ENCODE results near the gene ALKBH6. TPM values are rescaled to one million over a fixed set of nuclear protein-coding genes. Genes with fewer than 3 reads are reported as not detected.

The ALKBH6 gene
- total RNA-seq, 2 experiments from 2014 or later, result 38.2 to 43.0 TPM

DNA sequence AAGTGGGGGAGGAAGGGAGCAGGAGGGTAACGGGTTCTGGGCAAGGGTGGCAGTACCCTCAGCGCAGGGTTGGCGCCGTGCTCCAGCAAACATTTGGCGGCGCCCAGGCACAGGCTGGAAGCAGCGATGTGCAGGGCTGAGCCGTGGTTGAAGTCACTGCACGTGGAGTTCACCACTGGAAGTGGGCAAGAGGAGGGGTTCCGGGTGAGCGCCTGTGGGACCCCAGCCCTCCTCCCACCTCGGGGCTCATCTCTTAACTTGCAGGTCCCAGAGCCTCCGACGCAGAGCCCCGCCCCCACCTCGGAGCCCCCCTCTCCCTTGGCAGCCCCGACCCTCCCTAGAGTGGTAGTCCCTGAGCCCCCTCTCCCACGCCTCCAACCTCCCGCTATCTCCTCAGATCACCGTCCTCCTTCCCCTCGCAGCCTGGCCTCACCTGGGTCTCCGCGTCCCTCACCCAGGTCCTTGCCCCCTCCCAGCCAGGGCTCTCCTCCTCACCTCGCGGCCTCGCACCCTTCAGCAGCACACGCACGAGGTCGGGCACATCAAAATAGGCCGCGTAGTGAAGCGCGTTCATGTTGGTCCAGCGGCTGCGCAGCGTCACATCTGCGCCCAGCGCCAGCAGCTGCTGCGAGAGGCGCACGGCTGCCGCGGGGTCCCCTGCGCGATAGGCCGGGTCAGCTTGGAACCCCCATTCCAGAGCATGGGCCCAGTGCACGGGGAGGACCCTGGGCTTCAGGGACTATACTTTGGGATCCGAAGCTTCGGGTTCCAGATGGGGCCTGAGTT lies 12.3 kb upstream of the ALKBH6 start:
- H3K36me3 Mint-ChIP-seq (ENCODE audit: low read depth), result peaks cover 11% of the 10 kb centered on the region
- POLR2A ChIA-PET, result interaction anchor here (0.6 kb wide), 1 partner anchor 11 kb away, joined by 3 read pairs; no protein-coding TSS in a partner anchor
- no peaks in the 10 kb centered on the region for H3K4me1 Mint-ChIP-seq
- no peak overlapping the region for H3K4me3 Mint-ChIP-seq
- CTCF ChIA-PET, result no interaction called here
- H3K9me3 Mint-ChIP-seq, result no peaks in the 10 kb centered on the region
- no peak for DNase-seq
- H3K27me3 Mint-ChIP-seq, result no peaks in the 10 kb centered on the region
- H3K27ac Mint-ChIP-seq, result no peak overlapping the region

DNA sequence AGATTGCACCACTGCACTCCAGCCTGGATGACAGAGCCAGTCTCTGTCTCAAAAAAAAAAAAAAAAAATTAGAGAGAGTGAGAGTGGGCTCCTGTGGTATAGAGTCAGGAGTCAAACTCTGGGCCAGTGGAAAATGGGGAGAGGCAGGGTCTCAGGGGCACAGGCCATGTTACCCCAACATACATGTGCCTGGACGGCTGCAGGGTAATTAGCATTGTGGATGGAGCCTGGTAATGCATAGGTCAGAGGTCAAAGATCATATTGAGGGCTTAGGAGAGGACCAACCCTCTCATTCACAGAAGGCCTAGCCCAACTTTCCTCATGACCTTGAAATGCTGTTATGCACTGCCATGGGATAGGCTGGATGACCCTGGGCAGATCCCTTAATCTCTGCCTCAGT lies 11.5 kb upstream of the ALKBH6 start:
- Mint-ChIP-seq H3K27me3 (no peaks in the 10 kb centered on the region), H3K27ac (no peak overlapping the region), H3K36me3 (ENCODE audit: low read depth) (peaks cover 10% of the 10 kb centered on the region), H3K9me3 (no peaks in the 10 kb centered on the region), H3K4me1 (no peaks in the 10 kb centered on the region), H3K4me3 (no peak overlapping the region)
- POLR2A ChIA-PET, result no interaction called here
- DNase-seq, result no peak
- CTCF ChIA-PET, result interaction anchor here (0.6 kb wide), 1 partner anchor 37 kb away, joined by 6 read pairs; no protein-coding TSS in a partner anchor

DNA sequence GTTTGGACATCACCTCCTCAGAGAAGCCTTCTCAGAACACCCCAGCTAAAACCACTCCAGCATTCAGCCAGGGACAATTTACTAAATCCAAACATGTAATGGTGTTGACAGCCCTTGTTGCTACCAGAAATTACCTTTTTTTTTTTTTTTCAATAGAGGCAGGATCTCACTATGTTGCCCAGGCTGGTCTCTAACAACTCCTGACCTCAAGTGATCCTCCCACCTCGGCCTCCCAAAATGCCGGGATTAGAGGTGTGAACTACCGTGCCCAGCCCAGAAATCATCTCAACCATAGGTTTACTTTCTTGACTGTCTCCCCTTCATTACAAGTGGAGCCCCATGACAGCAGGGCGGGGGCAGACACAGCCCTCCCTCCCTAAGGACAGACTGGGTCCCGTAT lies 9.4 kb upstream of the ALKBH6 start:
- POLR2A ChIA-PET, result no interaction called here

DNA sequence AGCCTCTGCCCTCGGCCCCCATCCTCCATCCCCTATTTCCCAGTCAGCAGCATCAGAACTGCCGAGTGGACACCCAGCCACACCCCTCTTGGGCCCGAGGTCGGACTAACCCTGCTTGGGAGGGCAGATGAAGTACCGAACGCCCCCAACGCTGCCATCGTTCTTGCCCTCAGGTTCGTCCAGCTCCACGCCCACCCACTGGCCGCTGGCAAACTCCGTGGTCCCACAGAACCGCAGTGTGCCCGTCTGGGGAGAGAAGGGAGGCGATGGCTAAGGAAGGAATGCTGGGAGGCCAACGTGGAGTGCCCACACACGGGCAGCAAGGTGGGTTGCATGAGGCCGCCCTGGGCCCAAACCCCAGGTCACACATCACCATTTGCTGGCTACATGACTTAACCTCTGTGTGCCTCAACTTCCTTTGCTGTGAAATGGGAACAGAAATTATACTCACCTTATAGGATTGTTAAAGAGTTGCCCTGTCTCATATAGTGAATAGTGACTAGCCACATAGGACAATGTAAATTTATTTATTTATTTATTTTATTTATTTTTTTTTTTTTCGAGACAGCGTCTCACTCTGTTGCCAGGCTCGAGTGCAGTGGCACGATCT lies 5.2 kb upstream of the ALKBH6 start:
- Mint-ChIP-seq H3K9me3 (no peaks in the 10 kb centered on the region), H3K36me3 (ENCODE audit: low read depth) (peaks cover 4% of the 10 kb centered on the region), H3K4me3 (no peak overlapping the region), H3K27me3 (no peaks in the 10 kb centered on the region), H3K4me1 (peaks cover 20% of the 10 kb centered on the region), H3K27ac (no peak overlapping the region)
- CTCF ChIA-PET, result interaction anchor here (0.6 kb wide), 1 partner anchor 9 kb away, joined by 3 read pairs; no protein-coding TSS in a partner anchor
- POLR2A ChIA-PET, result no interaction called here
- no peak for DNase-seq

More for the DNA sequence above, 9.4 kb upstream of the ALKBH6 start:
- no peak for DNase-seq
- Mint-ChIP-seq H3K27ac (no peak overlapping the region), H3K4me3 (no peak overlapping the region), H3K27me3 (no peaks in the 10 kb centered on the region), H3K36me3 (ENCODE audit: low read depth) (peaks cover 7% of the 10 kb centered on the region), H3K9me3 (no peaks in the 10 kb centered on the region), H3K4me1 (no peaks in the 10 kb centered on the region)
- CTCF ChIA-PET, result no interaction called here

DNA sequence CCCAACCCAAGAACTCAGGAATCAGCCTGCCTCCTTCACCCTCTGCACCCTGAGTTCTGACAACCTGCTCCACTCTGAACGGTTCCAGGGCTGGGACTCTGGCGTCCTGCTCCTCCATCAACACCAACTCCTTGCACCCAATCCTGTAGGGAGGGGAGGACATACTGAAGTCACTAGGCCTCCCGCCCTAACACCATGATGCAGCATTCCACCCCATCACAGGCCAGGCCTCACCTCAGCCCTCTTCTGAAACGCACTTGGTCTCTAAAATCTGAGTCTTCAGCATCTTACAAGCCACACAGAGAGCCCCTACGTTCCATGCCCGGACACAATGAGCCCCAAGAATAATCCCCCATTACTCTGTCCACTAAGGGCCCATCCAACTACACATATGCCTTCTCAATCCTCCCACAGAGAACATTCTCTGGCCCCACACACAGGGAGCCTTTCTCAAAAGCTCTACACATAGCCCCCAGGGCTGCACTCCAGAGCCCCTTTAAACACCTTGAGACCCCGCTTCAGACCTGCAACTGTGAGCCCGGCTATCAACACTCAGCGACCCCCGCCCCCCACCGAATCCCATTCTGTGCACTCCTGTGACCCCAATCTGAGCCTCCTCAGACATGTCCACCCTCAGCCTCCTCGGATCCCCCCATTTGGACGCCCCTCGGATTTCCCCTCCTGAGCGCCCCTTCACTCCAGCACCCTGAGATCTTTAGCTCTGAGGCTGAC lies 567 bp downstream of the ALKBH6 start:
- no peak for DNase-seq
- H3K4me3 Mint-ChIP-seq, result peak overlapping the region; percentile 95
- H3K36me3 Mint-ChIP-seq (ENCODE audit: low read depth), result peaks cover 3% of the 10 kb centered on the region
- ChIA-PET CTCF (interaction anchor here (0.6 to 1.0 kb wide), 4 partner anchors 8 to 276 kb away, joined by 3 to 4 read pairs (median 4); no protein-coding TSS in a partner anchor), POLR2A (interaction anchor here (0.6 to 1.0 kb wide), 2 partner anchors 41 to 299 kb away, joined by 3 read pairs; partner anchors contain the start of gene THAP8)
- peak overlapping the region; percentile 94 for H3K27ac Mint-ChIP-seq
- H3K4me1 Mint-ChIP-seq, result peaks cover 52% of the 10 kb centered on the region
- H3K9me3 Mint-ChIP-seq, result no peaks in the 10 kb centered on the region
- H3K27me3 Mint-ChIP-seq, result no peaks in the 10 kb centered on the region

DNA sequence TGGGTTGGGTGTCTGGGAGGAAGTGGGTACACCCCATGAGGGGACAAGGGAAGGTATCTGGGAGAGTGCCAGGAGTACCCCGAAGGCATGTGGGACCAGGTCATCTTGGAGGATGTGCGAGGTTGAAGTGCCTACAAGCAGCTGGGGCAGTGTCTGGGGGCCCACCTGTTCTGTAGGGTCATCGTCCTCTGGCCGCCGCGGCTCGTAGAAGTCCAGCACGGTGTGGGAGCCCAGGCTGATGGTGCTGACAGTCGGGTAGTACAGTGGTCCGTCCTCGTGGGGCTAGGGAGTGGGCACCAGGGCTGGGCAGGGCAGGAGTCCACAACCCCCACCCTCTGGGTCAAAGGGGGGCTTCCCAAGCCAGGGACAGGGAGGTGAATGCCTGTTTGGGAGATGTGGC lies 3.6 kb downstream of the ALKBH6 start:
- H3K4me1 Mint-ChIP-seq, result peaks cover 46% of the 10 kb centered on the region
- H3K36me3 Mint-ChIP-seq (ENCODE audit: low read depth), result peaks cover 3% of the 10 kb centered on the region
- DNase-seq, result no peak
- ChIA-PET POLR2A (no interaction called here), CTCF (interaction anchor here (0.7 kb wide), 1 partner anchor 19 kb away, joined by 3 read pairs; no protein-coding TSS in a partner anchor)
- H3K27ac Mint-ChIP-seq, result no peak overlapping the region
- no peak overlapping the region for H3K4me3 Mint-ChIP-seq
- H3K9me3 Mint-ChIP-seq, result no peaks in the 10 kb centered on the region
- no peaks in the 10 kb centered on the region for H3K27me3 Mint-ChIP-seq

DNA sequence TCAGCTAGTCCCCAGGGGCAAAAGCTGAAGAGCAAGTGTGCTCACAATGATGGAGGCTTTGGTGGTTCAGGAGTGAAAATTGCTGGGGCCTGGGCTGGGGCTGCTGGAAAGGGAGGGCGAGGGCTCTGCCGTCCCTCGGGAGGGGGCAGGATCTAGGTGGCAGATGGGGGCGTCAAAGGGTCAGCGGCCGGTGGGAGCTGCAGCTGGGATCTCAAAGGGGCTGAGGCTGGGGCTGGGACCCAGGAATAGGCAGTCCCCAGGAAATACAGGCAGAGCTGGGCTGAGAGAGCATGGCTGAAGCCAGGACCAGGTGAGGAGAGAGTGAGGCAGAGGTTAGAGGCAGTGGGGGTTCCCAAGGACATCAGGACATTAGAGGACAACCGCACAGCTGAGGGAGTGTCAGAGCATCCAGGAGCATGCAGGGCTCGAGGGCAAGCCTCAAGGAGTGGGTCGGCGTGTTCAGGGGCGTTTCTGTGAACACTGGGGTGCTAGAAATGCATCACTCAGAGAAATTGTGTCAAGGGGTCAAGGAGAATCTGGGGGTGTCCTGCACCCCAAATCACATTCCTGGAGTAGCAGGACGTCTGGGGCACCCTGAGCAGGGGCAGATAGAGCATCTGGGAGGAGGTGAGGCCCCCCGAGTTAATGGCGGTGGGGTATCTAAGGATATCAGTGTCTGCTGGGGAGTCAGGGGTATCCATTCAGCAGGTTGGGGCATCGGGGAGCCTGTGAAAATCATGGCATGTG lies 4.2 kb downstream of the ALKBH6 start:
- no peak for DNase-seq
- Mint-ChIP-seq H3K27ac (peak overlapping the region; percentile 37), H3K9me3 (no peaks in the 10 kb centered on the region), H3K36me3 (ENCODE audit: low read depth) (peaks cover 3% of the 10 kb centered on the region), H3K27me3 (no peaks in the 10 kb centered on the region), H3K4me1 (peaks cover 40% of the 10 kb centered on the region), H3K4me3 (peak overlapping the region; percentile 50)
- CTCF ChIA-PET, result interaction anchor here (0.6 to 0.7 kb wide), 2 partner anchors 19 to 268 kb away, joined by 3 read pairs; no protein-coding TSS in a partner anchor
- POLR2A ChIA-PET, result no interaction called here

DNA sequence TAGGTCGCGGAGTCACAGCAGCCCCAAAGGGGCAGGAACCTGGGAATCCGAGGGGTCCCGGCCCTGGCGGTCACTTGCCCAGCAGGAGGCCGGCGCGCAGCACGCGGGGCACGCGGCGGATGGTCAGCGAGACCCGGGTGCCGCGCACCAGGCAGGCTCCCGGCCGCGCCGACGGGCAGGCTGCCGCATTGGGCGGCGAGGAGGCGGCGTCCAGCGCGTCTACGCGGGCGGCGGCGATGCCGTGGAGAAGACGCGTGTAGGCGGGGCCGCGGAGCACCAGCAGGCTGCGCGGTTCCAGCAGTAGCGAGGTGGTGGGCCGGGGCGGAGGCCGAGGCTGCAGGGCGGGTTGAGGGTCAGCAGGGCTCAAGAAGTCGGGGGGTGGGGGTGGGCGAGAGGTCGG lies 4.8 kb downstream of the ALKBH6 start:
- Mint-ChIP-seq H3K4me3 (peak overlapping the region; percentile 50), H3K36me3 (ENCODE audit: low read depth) (peaks cover 3% of the 10 kb centered on the region), H3K4me1 (peaks cover 34% of the 10 kb centered on the region), H3K27me3 (no peaks in the 10 kb centered on the region), H3K27ac (peak overlapping the region; percentile 37), H3K9me3 (no peaks in the 10 kb centered on the region)
- ChIA-PET CTCF (interaction anchor here (0.6 to 1.1 kb wide), 2 partner anchors 13 to 267 kb away, joined by 3 to 7 read pairs; no protein-coding TSS in a partner anchor), POLR2A (no interaction called here)
- DNase-seq, result peak; percentile 44

DNA sequence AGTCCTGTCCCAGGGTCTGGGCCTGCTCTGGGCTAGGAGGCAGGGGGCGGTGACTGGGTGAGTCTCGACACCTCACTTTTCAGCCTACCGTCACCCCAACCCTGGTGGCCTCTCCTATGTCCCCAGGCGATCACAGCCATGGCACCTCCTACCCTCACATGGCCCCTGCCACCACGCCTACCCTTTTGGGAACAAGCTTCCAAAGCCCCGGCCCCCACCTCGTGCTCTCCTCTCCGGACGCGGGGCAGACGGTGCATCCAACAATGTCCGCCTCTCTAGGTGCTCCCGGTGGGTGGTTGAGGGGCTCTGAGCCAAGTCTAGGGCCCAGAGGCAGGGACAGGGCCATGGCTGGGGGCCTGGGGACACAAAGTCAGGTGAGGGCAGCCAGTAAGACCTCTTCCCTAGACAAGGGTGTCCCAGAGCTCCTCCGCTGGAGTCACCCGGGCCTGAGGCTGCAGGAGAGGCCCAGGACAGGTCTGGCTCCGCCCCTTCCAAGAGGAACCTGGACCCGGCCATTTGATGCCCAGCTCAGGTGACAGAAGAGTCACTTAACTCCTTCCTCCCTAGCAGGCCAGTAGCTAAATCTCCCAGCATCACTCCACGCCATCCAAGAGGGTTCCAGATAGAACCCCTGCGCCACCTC lies 5.6 kb downstream of the ALKBH6 start, which contains the start of gene SYNE4:
Gene SYNE4, minus strand, starts transcription at position 478 of the 643 bp plus-strand sequence. Its CDS starts 132 bp downstream, at position 346.
- no peaks in the 10 kb centered on the region for H3K27me3 Mint-ChIP-seq
- H3K27ac Mint-ChIP-seq, result peak within 1 kb of the TSS; percentile 79
- H3K9me3 Mint-ChIP-seq, result no peaks in the 10 kb centered on the region
- H3K4me3 Mint-ChIP-seq, result peak within 1 kb of the TSS; percentile 50
- peaks cover 2% of the 10 kb centered on the region for H3K36me3 Mint-ChIP-seq (ENCODE audit: low read depth)
- DNase-seq, result no peak
- POLR2A ChIA-PET, result no interaction called here
- peaks cover 27% of the 10 kb centered on the region for H3K4me1 Mint-ChIP-seq
- CTCF ChIA-PET, result interaction anchor here (0.5 to 1.1 kb wide), 5 partner anchors 9 to 773 kb away, joined by 3 to 7 read pairs (median 4); no protein-coding TSS in a partner anchor

DNA sequence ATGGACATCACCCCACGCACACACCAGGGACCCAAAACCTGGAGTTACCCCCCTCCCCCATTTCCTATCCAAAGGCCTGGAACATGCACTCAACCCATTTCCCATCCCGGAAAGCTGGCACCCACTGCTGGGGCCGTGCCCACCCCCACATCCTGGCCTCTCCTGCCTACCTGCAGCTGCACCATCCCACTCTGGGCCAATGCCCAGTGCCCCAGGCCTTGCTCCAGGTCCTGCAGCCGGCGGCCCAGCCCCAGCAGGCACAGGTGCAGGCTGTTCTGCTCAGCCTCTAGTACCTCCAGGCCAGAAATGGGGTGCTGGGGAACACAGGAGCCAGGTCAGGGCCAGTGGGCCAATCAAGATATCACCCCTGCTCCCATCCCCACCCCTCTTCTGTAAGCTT lies 7.1 kb downstream of the ALKBH6 start:
- Mint-ChIP-seq H3K4me1 (peaks cover 19% of the 10 kb centered on the region), H3K27ac (no peak overlapping the region), H3K9me3 (no peaks in the 10 kb centered on the region), H3K36me3 (ENCODE audit: low read depth) (peaks cover 2% of the 10 kb centered on the region), H3K27me3 (no peaks in the 10 kb centered on the region), H3K4me3 (no peak overlapping the region)
- ChIA-PET POLR2A (no interaction called here), CTCF (interaction anchor here (1.1 kb wide), 1 partner anchor 14 kb away, joined by 3 read pairs; no protein-coding TSS in a partner anchor)
- DNase-seq, result no peak

DNA sequence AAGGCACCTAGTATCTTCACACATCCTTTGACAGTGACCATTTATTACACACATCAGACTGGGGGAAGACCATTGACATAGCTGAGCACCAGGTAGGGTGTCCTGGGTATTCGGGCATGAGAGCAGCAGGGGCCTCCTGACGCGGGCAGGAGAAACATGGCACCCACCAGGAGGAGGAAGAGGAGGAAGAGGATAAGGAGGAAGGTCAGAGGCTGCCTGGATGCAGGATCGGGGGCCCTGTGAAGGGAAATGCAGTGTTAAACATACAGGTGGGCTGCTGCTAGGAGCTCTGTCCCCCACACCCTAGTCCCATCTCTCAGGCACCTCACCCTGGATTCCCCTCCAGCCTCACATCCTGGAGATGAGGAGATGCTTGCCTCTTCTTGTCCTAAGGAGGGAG lies 10.7 kb downstream of the ALKBH6 start:
- CTCF ChIA-PET, result interaction anchor here (1.2 kb wide), 1 partner anchor 10 kb away, joined by 3 read pairs; no protein-coding TSS in a partner anchor

More for the DNA sequence above, 10.7 kb downstream of the ALKBH6 start:
- H3K27ac Mint-ChIP-seq, result no peak overlapping the region
- DNase-seq, result no peak
- H3K4me1 Mint-ChIP-seq, result peaks cover 3% of the 10 kb centered on the region
- no peak overlapping the region for H3K4me3 Mint-ChIP-seq
- no peaks in the 10 kb centered on the region for H3K27me3 Mint-ChIP-seq
- H3K36me3 Mint-ChIP-seq (ENCODE audit: low read depth), result peaks cover 4% of the 10 kb centered on the region
- H3K9me3 Mint-ChIP-seq, result no peaks in the 10 kb centered on the region
- POLR2A ChIA-PET, result no interaction called here

Data from activated CD4-positive, alpha-beta T cell treated with anti-CD3 and anti-CD28 coated beads, Interleukin-2, amount 10 ng/mL, durations not matched to agents 7 days and 5 days (primary cell).